Non-pigmented ciliary epithelial cell (primary cell): ENCODE data around the gene CNKSR1.

Experiments used
- DNase-seq: peaks from one replicate; pipeline ENCODE4 v3.0.0-alpha.2; 2010; ENCODE audit warnings: low read depth

Gene CNKSR1

GRCh38 chr1:26160527-26161414 is 16.5 kb upstream of the CNKSR1 start:
- no peak for DNase-seq

GRCh38 chr1:26161415-26162219 is 15.7 kb upstream of the CNKSR1 start:
- no peak for DNase-seq

- DNase-seq: no peak
Measured at GRCh38 chr1:26162220-26162709, 15.0 kb upstream of the CNKSR1 start.

- no peak for DNase-seq
Measured at GRCh38 chr1:26163684-26164035, 13.6 kb upstream of the CNKSR1 start.

- DNase-seq: no peak
Measured at GRCh38 chr1:26164036-26164860, 13.0 kb upstream of the CNKSR1 start.

- DNase-seq: no peak
Measured at GRCh38 chr1:26164861-26165842, 12.1 kb upstream of the CNKSR1 start.

- DNase-seq: no peak
Measured at GRCh38 chr1:26166719-26167281, 10.5 kb upstream of the CNKSR1 start.

- DNase-seq: no peak
Measured at GRCh38 chr1:26168410-26169197, 8.7 kb upstream of the CNKSR1 start, which contains the start of gene C1orf232. Gene C1orf232, minus strand, starts transcription at chr1:26168963. Its CDS starts 464 bp downstream, at chr1:26168499.

- DNase-seq: no peak
Measured at GRCh38 chr1:26169198-26169554, 8.1 kb upstream of the CNKSR1 start.

- DNase-seq: peak; percentile 28
Measured at GRCh38 chr1:26169669-26170471, 7.4 kb upstream of the CNKSR1 start, which contains the start of gene ZNF593. Gene ZNF593, plus strand, starts transcription at chr1:26169908. Its CDS starts 76 bp downstream, at chr1:26169984.

GRCh38 chr1:26170472-26170821 is 6.8 kb upstream of the CNKSR1 start:
- no peak for DNase-seq

GRCh38 chr1:26171084-26172072 is 5.9 kb upstream of the CNKSR1 start, which contains the start of gene ZNF593OS:
Gene ZNF593OS, minus strand, starts transcription at chr1:26171832. Its CDS starts 171 bp downstream, at chr1:26171661.
- no peak for DNase-seq

- DNase-seq: no peak
Measured at GRCh38 chr1:26175346-26175745, 1.9 kb upstream of the CNKSR1 start.

- DNase-seq: no peak
Measured at GRCh38 chr1:26180010-26180506, 2.8 kb downstream of the CNKSR1 start.

GRCh38 chr1:26181586-26182382 is 4.5 kb downstream of the CNKSR1 start:
- DNase-seq: no peak

GRCh38 chr1:26182383-26182696 is 5.0 kb downstream of the CNKSR1 start:
- no peak for DNase-seq

- DNase-seq: no peak
Measured at GRCh38 chr1:26184086-26184485, 6.8 kb downstream of the CNKSR1 start.
